A549 treated with ZK216348 at 1 μM for 4 hours (cell line): Measurements from ENCODE around the gene NKD2. TPM values are rescaled to one million over a fixed set of nuclear protein-coding genes. Genes with fewer than 3 reads are reported as not detected.

ENCODE experiments used
- total RNA-seq: library from RNA; stranded (reverse); fragments of 200-300 nt; extraction: Qiagen RNA extraction; gene quantifications from 5 replicates; pipeline ENCODE4 v1.2.3, GENCODE V29; 2022; ENCODE audit warnings: low read depth

Gene NKD2, protein sequence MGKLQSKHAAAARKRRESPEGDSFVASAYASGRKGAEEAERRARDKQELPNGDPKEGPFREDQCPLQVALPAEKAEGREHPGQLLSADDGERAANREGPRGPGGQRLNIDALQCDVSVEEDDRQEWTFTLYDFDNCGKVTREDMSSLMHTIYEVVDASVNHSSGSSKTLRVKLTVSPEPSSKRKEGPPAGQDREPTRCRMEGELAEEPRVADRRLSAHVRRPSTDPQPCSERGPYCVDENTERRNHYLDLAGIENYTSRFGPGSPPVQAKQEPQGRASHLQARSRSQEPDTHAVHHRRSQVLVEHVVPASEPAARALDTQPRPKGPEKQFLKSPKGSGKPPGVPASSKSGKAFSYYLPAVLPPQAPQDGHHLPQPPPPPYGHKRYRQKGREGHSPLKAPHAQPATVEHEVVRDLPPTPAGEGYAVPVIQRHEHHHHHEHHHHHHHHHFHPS
- total RNA-seq = 12.5 to 20.1 TPM (median 19.8 TPM) in 5 replicates

GRCh38 chr5:1008451-1009358 is at the start of gene NKD2:
NKD2 (plus strand) TSS chr5:1008802; CDS start chr5:1009058, 256 bp downstream.

Other genes starting within 250 kb of the NKD2 start
- gene ZDHHC11B, start 224.1 kb upstream of the NKD2 start, total RNA-seq = 1.1 to 1.8 TPM (median 1.5 TPM) in 5 replicates
- gene ZDHHC11, start 157.8 kb upstream of the NKD2 start, total RNA-seq = 11.9 to 21.0 TPM (median 19.8 TPM) in 5 replicates
- 36.1 to 44.8 TPM (median 43.1 TPM) in 5 replicates for gene BRD9, start 116.0 kb upstream of the NKD2 start, total RNA-seq
- gene TRIP13, start 115.9 kb upstream of the NKD2 start, total RNA-seq = 65.0 to 71.5 TPM (median 66.3 TPM) in 5 replicates
- gene SLC12A7, start 103.3 kb downstream of the NKD2 start, total RNA-seq = 19.8 to 34.2 TPM (median 30.1 TPM) in 5 replicates
- 0.06 to 0.12 TPM (median 0.07 TPM) in 4 of 5 replicates, not detected in the other for gene SLC6A19, start 192.8 kb downstream of the NKD2 start, total RNA-seq
- gene SLC6A18, start 216.6 kb downstream of the NKD2 start, total RNA-seq = not detected in 5 replicates